ENCODE measurements around the gene XRN2.

XRN2 gene

GRCh38 chr20:21301940-21302663, 1.0 kb upstream of the XRN2 start:
- DNase-seq: no peak

- DNase-seq: no peak
Observed at GRCh38 chr20:21302664-21303060, 469 bp upstream of the XRN2 start.

GRCh38 chr20:21303872-21304586, 898 bp downstream of the XRN2 start:
- no peak for DNase-seq

GRCh38 chr20:21308340-21308739, 5.2 kb downstream of the XRN2 start:
- DNase-seq: no peak

GRCh38 chr20:21309678-21310467, 6.7 kb downstream of the XRN2 start:
- DNase-seq: no peak

- DNase-seq: no peak
Observed at GRCh38 chr20:21312813-21313474, 9.8 kb downstream of the XRN2 start.

- DNase-seq: peak in 1 of 5 donors; percentile 20
Observed at GRCh38 chr20:21315138-21315537, 12.0 kb downstream of the XRN2 start.

GRCh38 chr20:21322083-21322710, 19.1 kb downstream of the XRN2 start:
- no peak for DNase-seq

- peak in 1 of 5 donors; percentile 38 for DNase-seq
Observed at GRCh38 chr20:21322921-21323331, 19.8 kb downstream of the XRN2 start.

GRCh38 chr20:21323640-21324039, 20.5 kb downstream of the XRN2 start:
- DNase-seq: no peak

GRCh38 chr20:21324126-21324525, 21.0 kb downstream of the XRN2 start:
- no peak for DNase-seq

GRCh38 chr20:21325296-21325695, 22.2 kb downstream of the XRN2 start:
- peak in 1 of 5 donors; percentile 37 for DNase-seq

GRCh38 chr20:21326700-21327099, 23.6 kb downstream of the XRN2 start:
- DNase-seq: no peak

GRCh38 chr20:21336455-21337151, 33.5 kb downstream of the XRN2 start:
- DNase-seq: no peak

- no peak for DNase-seq
Observed at GRCh38 chr20:21338291-21338690, 35.2 kb downstream of the XRN2 start.

- no peak for DNase-seq
Observed at GRCh38 chr20:21339499-21339898, 36.4 kb downstream of the XRN2 start.

- no peak for DNase-seq
Observed at GRCh38 chr20:21340991-21341697, 38.0 kb downstream of the XRN2 start.

GRCh38 chr20:21342656-21343345, 39.7 kb downstream of the XRN2 start:
- DNase-seq: no peak

GRCh38 chr20:21344206-21344900, 41.2 kb downstream of the XRN2 start:
- no peak for DNase-seq

GRCh38 chr20:21344961-21345360, 41.8 kb downstream of the XRN2 start:
- DNase-seq: no peak
